NCI-H1048 (cell line): ENCODE data around the gene PTRH1.

Experiments
- DNase-seq: peaks from one replicate; lab custom pipeline; 2025; lab: John Stamatoyannopoulos, UW

Gene PTRH1

DNA sequence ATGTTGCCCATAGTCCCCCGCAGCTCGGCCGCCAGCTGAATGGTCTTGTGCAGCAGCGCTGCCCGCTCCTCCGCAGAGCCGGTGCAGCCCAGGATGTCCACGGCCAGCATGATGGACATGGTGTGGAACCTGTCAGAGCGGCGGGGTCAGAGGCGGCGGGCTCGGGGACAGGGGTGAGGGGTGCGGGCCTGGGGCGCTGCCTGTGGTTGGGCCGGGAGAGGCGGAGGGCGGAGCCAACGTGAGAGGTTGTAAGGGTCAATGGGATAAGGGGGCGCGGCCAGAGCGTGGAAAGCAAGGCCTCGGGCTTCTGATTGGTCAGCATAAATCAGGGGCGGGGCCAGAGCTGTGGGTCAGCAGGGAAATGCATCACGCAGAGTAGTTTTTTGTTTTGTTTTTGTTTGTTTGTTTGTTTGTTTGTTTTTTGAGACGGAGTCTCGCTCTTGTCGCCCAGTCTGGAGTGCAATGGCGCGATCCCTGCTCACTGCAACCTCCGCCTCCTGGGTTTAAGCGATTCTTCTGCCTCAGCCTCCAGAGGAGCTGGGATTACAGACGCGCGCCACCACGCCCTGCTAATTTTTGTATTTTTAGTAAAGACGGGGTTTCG is 26.5 kb upstream of the PTRH1 start:
- no peak for DNase-seq

DNA sequence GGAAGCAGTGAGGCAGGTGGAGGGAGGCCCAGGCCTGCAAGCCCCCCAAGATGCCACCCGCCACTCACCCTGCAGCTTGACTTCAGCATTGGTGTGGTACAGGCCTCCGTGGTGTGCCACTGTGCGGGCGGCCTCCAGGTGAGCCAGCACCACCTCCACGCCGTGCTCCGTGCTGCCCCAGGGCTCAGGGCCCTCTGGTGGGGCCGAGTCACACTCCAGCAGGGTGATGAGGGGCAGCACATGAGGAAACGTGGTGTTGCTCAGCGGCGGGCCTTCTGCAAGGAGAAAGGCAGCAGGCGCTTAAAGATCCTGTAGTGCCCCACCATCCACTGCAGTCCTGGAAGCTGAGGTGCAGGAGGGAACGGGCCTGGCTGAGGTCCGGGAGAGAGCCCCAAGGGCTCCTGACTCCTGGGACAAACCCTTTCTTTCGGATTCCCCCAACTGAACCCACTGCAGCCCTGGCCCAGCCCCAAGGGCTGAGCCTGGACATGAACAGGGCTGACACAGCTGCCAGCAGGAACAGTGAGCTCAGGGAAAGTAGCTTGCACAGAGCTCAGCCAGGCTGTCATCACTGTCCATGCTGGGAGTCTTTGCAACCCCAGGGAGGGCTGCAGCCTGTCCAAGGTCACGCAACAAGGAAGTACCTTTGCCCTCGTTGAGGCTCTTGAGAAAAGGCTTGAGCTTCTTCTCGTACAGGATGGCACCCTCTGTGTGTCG is 24.3 kb upstream of the PTRH1 start:
- DNase-seq, result no peak

- no peak for DNase-seq
Observed at GRCh38 chr9:127738666-127739065, 23.2 kb upstream of the PTRH1 start.

DNA sequence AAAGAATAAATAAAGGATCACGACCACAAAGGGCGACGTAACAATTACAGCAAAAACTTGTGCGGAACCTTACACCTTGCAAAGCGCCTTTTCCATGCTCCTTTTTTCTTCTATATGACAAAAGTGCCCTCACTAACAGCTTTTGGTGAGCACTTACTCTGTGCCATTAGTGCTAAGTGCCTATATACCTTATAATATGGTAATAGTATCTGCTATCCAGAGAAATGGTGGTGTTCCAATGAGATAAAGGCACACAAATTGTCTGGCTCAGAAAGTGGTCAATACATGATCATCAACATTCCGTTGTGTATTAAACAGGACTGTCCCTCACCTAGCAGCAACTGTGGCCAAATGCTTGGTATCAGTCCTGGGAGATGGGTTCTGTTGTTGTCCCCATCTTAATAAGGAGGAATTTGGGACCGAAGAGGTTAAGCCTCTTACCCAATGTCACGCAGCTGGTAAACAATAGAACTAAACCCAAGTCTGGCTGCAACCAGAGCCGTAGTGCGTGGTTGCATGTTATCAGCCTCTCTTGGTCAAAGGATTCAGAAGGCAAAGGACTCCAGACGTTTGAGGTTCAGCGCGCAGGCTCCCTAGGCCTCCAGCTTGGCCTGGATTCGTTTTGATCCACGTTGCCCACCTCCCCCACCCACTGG is 20.2 kb upstream of the PTRH1 start:
- DNase-seq, result no peak

- DNase-seq, result peak; percentile 94
Observed at GRCh38 chr9:127734747-127735529, 19.5 kb upstream of the PTRH1 start, which contains the start of gene TOR2A. TOR2A (minus strand) TSS chr9:127735294; CDS start chr9:127735270, 24 bp downstream.

DNA sequence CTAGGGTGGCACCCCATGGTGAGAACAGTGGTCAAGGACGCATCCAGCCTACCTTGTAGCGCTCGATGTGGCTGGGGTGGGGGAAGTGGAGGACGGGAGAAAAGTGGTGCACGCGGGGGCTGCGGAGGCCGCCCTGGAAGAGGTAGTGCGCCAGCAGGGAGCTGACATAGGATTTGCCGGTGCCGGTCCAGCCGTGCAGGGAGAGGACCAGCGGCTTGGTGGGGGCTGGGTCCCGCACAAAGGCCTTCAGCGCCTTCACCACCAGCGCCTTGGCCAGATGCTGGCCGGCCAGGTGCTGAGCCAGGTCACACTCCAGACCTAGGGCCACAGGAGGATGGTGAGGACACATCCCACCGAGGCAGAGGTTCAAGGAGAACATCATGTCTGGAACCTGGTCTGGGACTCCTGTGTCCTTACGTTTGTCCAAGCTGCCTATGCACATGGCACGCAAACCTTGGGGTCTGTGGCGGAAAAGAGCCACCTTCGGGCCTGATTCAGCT is 18.8 kb upstream of the PTRH1 start:
- no peak for DNase-seq

- DNase-seq, result no peak
Observed at GRCh38 chr9:127733614-127734013, 18.2 kb upstream of the PTRH1 start.

- DNase-seq, result no peak
Observed at GRCh38 chr9:127732444-127732843, 17.0 kb upstream of the PTRH1 start.

- DNase-seq, result no peak
Observed at GRCh38 chr9:127731938-127732337, 16.5 kb upstream of the PTRH1 start.

DNA sequence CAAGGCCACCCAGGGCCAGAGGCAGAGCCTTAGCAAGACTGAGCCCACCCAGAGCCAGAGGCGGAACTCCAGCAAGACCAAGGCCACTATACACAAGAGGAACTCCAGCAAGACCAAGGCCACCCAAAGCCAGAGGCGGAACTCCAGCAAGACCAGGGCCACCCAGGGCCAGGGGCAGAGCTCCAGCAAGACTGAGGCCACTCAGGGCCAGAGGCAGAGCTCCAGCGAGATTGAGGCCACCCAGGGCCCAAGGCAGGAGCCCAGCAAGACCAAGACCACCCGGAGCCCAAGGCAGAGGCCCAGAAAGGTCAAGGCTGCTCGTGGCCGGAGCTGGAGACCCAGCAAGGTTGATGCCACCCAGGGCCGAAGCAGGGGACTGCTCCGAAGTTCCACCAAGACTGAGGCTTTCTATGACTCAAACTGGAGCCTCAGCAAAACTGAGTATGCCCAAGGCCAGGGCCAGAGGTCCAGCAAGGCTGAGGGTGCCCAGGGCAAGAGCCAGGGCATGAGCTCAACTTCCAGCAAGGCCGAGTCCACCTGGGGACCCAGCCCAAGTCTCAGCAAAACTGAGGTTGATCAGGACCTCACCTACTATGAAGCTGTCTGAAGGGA is 15.4 kb upstream of the PTRH1 start:
- DNase-seq, result no peak

GRCh38 chr9:127730262-127730661 is 14.8 kb upstream of the PTRH1 start:
- DNase-seq, result no peak

GRCh38 chr9:127729522-127730256 is 14.2 kb upstream of the PTRH1 start:
- DNase-seq, result no peak

DNA sequence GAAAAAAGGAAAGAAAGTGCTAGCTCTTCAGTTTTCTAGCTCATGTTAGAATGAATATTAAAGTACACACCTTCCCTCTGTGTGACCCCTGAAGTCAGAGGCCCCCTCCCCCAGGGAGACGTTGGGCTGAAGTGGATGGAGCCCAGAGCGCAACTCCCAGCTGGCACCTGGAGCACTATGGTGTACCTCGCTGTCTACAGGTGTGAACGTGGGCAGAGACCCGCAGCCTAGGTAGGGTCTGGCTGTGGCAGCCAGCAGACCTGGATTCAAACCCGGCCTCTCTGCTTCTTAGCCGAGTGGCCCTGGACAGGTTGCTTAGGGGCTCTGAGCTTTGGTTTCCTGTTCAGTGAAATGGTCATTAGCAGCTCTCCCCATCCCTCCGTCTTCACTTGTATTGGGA is 13.3 kb upstream of the PTRH1 start:
- DNase-seq, result no peak

GRCh38 chr9:127726871-127727270 is 11.4 kb upstream of the PTRH1 start:
- no peak for DNase-seq

- no peak for DNase-seq
Observed at GRCh38 chr9:127724012-127724411, 8.5 kb upstream of the PTRH1 start.

DNA sequence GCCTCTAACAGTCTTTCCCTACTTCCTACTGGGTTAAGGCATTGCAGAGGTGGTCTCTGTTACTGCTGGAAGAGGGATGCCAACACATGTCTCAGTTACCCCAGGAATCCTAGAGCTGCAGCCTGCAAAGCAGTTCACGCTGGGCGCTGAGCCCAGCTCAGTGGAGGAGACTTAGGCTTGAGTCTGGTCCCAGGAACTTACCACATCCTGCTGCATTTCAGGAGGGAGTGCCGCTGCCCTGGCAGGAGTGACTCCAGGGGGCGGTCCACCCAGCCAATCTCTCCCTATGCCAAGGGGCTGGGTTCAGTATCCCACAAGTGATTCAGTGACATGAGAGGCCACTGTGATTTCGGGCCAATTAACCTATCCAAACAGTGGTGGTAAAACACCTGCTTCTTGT is 8.0 kb upstream of the PTRH1 start:
- DNase-seq, result no peak

GRCh38 chr9:127723013-127723412 is 7.5 kb upstream of the PTRH1 start:
- no peak for DNase-seq

DNA sequence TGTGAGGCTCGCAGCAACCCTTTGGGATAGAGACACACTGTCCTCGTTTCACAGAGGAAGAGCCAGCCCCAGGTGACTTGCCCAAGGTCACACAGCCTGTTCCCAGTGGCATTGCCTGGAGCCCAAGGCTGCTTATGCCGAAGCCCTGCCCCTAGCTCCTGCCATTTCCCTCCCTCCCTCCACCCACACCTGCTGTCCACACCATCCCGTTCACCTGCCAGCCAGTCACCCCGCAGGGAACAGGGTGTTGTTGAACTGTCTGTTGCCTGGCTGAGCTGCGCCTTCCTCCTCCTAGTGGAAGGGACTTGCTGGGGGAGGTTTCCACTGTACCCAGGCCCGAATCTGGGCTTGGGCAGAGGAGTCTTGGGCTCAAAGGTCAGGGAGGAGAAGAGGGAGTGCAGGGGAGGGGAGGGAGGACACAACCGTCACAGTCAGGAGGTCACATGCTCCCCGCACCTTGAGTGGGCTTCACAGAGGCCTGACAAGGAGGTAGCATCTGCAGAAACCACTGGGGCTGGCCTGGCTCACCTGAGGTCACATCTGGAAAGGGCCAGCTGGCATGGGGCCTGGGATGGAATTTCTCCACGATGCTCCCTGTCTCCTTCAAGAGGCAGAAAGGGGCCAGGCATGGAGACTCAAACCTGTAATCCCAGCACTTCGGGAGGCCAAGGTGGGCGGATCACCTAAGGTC is 6.7 kb upstream of the PTRH1 start:
- no peak for DNase-seq

- no peak for DNase-seq
Observed at GRCh38 chr9:127721391-127721821, 5.9 kb upstream of the PTRH1 start.

DNA sequence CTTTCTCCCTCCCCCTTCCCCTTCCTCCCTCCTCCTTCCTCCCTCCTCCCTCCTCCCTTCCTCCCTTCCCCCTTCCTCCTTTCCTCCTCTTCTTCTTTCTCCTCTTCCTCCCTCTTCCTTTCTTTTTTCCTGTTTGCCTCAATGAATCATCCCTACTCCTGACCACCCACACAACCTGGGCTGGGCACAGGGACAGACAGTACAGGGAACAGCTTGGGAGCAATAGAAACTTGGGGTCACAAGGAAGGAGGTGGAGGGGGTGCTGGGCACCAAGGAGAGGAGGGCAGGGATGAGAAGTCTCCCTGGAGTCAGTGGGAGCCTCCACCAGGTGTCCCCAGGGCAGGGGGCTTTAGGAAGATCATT is 5.4 kb upstream of the PTRH1 start:
- DNase-seq, result no peak
